ENCODE data around the gene B3GNT5. TPM values are rescaled to one million over a fixed set of nuclear protein-coding genes. Genes with fewer than 3 reads are reported as not detected.
A peak's percentile ranks its signal among the peaks of the same experiment; 100 is the strongest.

B3GNT5 gene
- polyA plus RNA-seq, 1 donor from 2014 or later = not detected

- no peak overlapping the region for H3K4me3 Mint-ChIP-seq
- peaks cover 0 to under 1% (median 0%) of the 10 kb centered on the region in 3 donors for H3K4me1 Mint-ChIP-seq
- no peaks in the 10 kb centered on the region for H3K9me3 Mint-ChIP-seq
- no peak overlapping the region for H3K27ac Mint-ChIP-seq
- peaks cover 4% of the 10 kb centered on the region for H3K27me3 Mint-ChIP-seq
- H3K36me3 Mint-ChIP-seq = peaks cover 2% of the 10 kb centered on the region
Observed at GRCh38 chr3:183265834-183266417, 12.9 kb downstream of the B3GNT5 start.

- Mint-ChIP-seq H3K36me3 (peaks cover 2% of the 10 kb centered on the region), H3K27ac (no peak overlapping the region), H3K4me3 (no peak overlapping the region), H3K27me3 (peaks cover 4% of the 10 kb centered on the region), H3K4me1 (no peaks in the 10 kb centered on the region), H3K9me3 (no peaks in the 10 kb centered on the region)
Observed at GRCh38 chr3:183266454-183266853, 13.4 kb downstream of the B3GNT5 start.

GRCh38 chr3:183267140-183267539, 14.1 kb downstream of the B3GNT5 start:
- Mint-ChIP-seq H3K27ac (peak overlapping the region in 1 of 3 donors; percentile 6), H3K9me3 (no peaks in the 10 kb centered on the region), H3K4me1 (no peaks in the 10 kb centered on the region), H3K36me3 (peaks cover 2% of the 10 kb centered on the region), H3K4me3 (no peak overlapping the region), H3K27me3 (peaks cover 4% of the 10 kb centered on the region)

GRCh38 chr3:183268366-183268765, 15.3 kb downstream of the B3GNT5 start:
- H3K27me3 Mint-ChIP-seq = peaks cover 4% of the 10 kb centered on the region
- peak overlapping the region in 1 of 3 donors; percentile 54 for H3K27ac Mint-ChIP-seq
- no peaks in the 10 kb centered on the region for H3K4me1 Mint-ChIP-seq
- H3K4me3 Mint-ChIP-seq = no peak overlapping the region
- no peaks in the 10 kb centered on the region for H3K9me3 Mint-ChIP-seq
- peaks cover 4% of the 10 kb centered on the region for H3K36me3 Mint-ChIP-seq

GRCh38 chr3:183269345-183269744, 16.3 kb downstream of the B3GNT5 start:
- Mint-ChIP-seq H3K9me3 (no peaks in the 10 kb centered on the region), H3K4me3 (no peak overlapping the region), H3K4me1 (no peaks in the 10 kb centered on the region), H3K27ac (no peak overlapping the region), H3K27me3 (peaks cover 4% of the 10 kb centered on the region), H3K36me3 (peaks cover 4% of the 10 kb centered on the region)

- no peaks in the 10 kb centered on the region for H3K9me3 Mint-ChIP-seq
- no peaks in the 10 kb centered on the region for H3K4me1 Mint-ChIP-seq
- H3K27ac Mint-ChIP-seq = no peak overlapping the region
- no peak overlapping the region for H3K4me3 Mint-ChIP-seq
- H3K27me3 Mint-ChIP-seq = peaks cover 5% of the 10 kb centered on the region
- peaks cover 4% of the 10 kb centered on the region for H3K36me3 Mint-ChIP-seq
Observed at GRCh38 chr3:183270344-183270743, 17.3 kb downstream of the B3GNT5 start.

GRCh38 chr3:183272142-183272541, 19.1 kb downstream of the B3GNT5 start:
- Mint-ChIP-seq H3K27ac (no peak overlapping the region), H3K27me3 (peaks cover 11% of the 10 kb centered on the region), H3K9me3 (no peaks in the 10 kb centered on the region), H3K4me3 (no peak overlapping the region), H3K4me1 (no peaks in the 10 kb centered on the region), H3K36me3 (peaks cover 3% of the 10 kb centered on the region)

GRCh38 chr3:183272791-183273190, 19.7 kb downstream of the B3GNT5 start:
- no peaks in the 10 kb centered on the region for H3K4me1 Mint-ChIP-seq

GRCh38 chr3:183274609-183275008, 21.6 kb downstream of the B3GNT5 start:
- no peaks in the 10 kb centered on the region for H3K4me1 Mint-ChIP-seq
- no peaks in the 10 kb centered on the region for H3K9me3 Mint-ChIP-seq
- peaks cover 14% of the 10 kb centered on the region for H3K27me3 Mint-ChIP-seq
- no peak overlapping the region for H3K4me3 Mint-ChIP-seq
- H3K36me3 Mint-ChIP-seq = peaks cover 2% of the 10 kb centered on the region
- H3K27ac Mint-ChIP-seq = no peak overlapping the region

More at GRCh38 chr3:183272791-183273190, 19.7 kb downstream of the B3GNT5 start:
- Mint-ChIP-seq H3K27ac (no peak overlapping the region), H3K4me3 (no peak overlapping the region), H3K27me3 (peaks cover 9% of the 10 kb centered on the region), H3K9me3 (no peaks in the 10 kb centered on the region), H3K36me3 (peaks cover 2% of the 10 kb centered on the region)

- H3K4me1 Mint-ChIP-seq = no peaks in the 10 kb centered on the region
- no peaks in the 10 kb centered on the region for H3K9me3 Mint-ChIP-seq
- peaks cover 2% of the 10 kb centered on the region for H3K36me3 Mint-ChIP-seq
- H3K4me3 Mint-ChIP-seq = no peak overlapping the region
- peaks cover 14% of the 10 kb centered on the region for H3K27me3 Mint-ChIP-seq
- no peak overlapping the region for H3K27ac Mint-ChIP-seq
Observed at GRCh38 chr3:183275418-183275817, 22.4 kb downstream of the B3GNT5 start.

- Mint-ChIP-seq H3K27ac (no peak overlapping the region), H3K4me1 (no peaks in the 10 kb centered on the region), H3K4me3 (no peak overlapping the region), H3K27me3 (peaks cover 14% of the 10 kb centered on the region), H3K9me3 (no peaks in the 10 kb centered on the region), H3K36me3 (peaks cover 2% of the 10 kb centered on the region)
Observed at GRCh38 chr3:183275937-183276336, 22.9 kb downstream of the B3GNT5 start.

GRCh38 chr3:183277260-183277659, 24.2 kb downstream of the B3GNT5 start:
- Mint-ChIP-seq H3K27me3 (peaks cover 14% of the 10 kb centered on the region), H3K9me3 (no peaks in the 10 kb centered on the region), H3K4me3 (no peak overlapping the region), H3K27ac (no peak overlapping the region), H3K4me1 (no peaks in the 10 kb centered on the region), H3K36me3 (peaks cover 2% of the 10 kb centered on the region)

GRCh38 chr3:183278479-183279088, 25.5 kb downstream of the B3GNT5 start:
- H3K9me3 Mint-ChIP-seq = no peaks in the 10 kb centered on the region
- no peaks in the 10 kb centered on the region for H3K4me1 Mint-ChIP-seq
- H3K27ac Mint-ChIP-seq = no peak overlapping the region
- no peak overlapping the region for H3K4me3 Mint-ChIP-seq
- no peaks in the 10 kb centered on the region for H3K36me3 Mint-ChIP-seq
- peaks cover 14% of the 10 kb centered on the region for H3K27me3 Mint-ChIP-seq

- no peaks in the 10 kb centered on the region for H3K4me1 Mint-ChIP-seq
- H3K27me3 Mint-ChIP-seq = peaks cover 14% of the 10 kb centered on the region
- H3K27ac Mint-ChIP-seq = no peak overlapping the region
- H3K4me3 Mint-ChIP-seq = no peak overlapping the region
- no peaks in the 10 kb centered on the region for H3K36me3 Mint-ChIP-seq
- H3K9me3 Mint-ChIP-seq = no peaks in the 10 kb centered on the region
Observed at GRCh38 chr3:183279371-183279770, 26.3 kb downstream of the B3GNT5 start.

GRCh38 chr3:183281126-183281797, 28.2 kb downstream of the B3GNT5 start:
- H3K27ac Mint-ChIP-seq = no peak overlapping the region
- H3K36me3 Mint-ChIP-seq = no peaks in the 10 kb centered on the region
- H3K4me1 Mint-ChIP-seq = peaks cover 10 to 12% (median 11%) of the 10 kb centered on the region in 3 donors
- peaks cover 10% of the 10 kb centered on the region for H3K27me3 Mint-ChIP-seq
- no peaks in the 10 kb centered on the region for H3K9me3 Mint-ChIP-seq
- H3K4me3 Mint-ChIP-seq = peak overlapping the region in 1 of 4 donors; percentile 50

- H3K4me1 Mint-ChIP-seq = peaks cover 10 to 15% (median 13%) of the 10 kb centered on the region in 3 donors
- no peak overlapping the region for H3K4me3 Mint-ChIP-seq
- no peak overlapping the region for H3K27ac Mint-ChIP-seq
- H3K9me3 Mint-ChIP-seq = no peaks in the 10 kb centered on the region
- no peaks in the 10 kb centered on the region for H3K36me3 Mint-ChIP-seq
- H3K27me3 Mint-ChIP-seq = peaks cover 4% of the 10 kb centered on the region
Observed at GRCh38 chr3:183283886-183284285, 30.8 kb downstream of the B3GNT5 start.
